DND-41 (cell line): ENCODE measurements around the gene RASSF10.

Source experiments
- ATAC-seq: fragments of 200-7000 bp; cut with Tn5 transposase; 3 replicates; pipeline ENCODE4 v1.9.1; 2021; ENCODE audit warnings: low read depth; ENCODE audit not compliant: insufficient read depth
- DNase-seq: peaks from one replicate; pipeline ENCODE4 v3.0.0-alpha.2; 2020
- H2AFZ ChIP-seq: 2 replicates; pipeline ENCODE4 v1.6.0; 2012; ENCODE audit warnings: low read depth, low read length
- H3K27ac ChIP-seq: 2 replicates; pipeline ENCODE4 v1.5.1; 2012; ENCODE audit warnings: low read length, inconsistent platforms
- H3K27me3 ChIP-seq: fragments of 200-600 bp; sonication (generic); 2 replicates; pipeline ENCODE4 v1.6.0; 2012; ENCODE audit warnings: low read length, mild to moderate bottlenecking, inconsistent platforms; ENCODE audit not compliant: insufficient read depth, poor library complexity
- H3K36me3 ChIP-seq: 2 replicates; pipeline ENCODE4 v1.5.1; 2012; ENCODE audit warnings: low read length, inconsistent platforms; ENCODE audit not compliant: insufficient read depth
- H3K4me1 ChIP-seq: 2 replicates; pipeline ENCODE4 v1.5.1; 2012; ENCODE audit warnings: mild to moderate bottlenecking, low read length; ENCODE audit not compliant: insufficient read depth
- H3K4me2 ChIP-seq: 2 replicates; pipeline ENCODE4 v1.6.0; 2012; ENCODE audit warnings: mild to moderate bottlenecking, moderate library complexity, low read length, inconsistent platforms; ENCODE audit not compliant: insufficient read depth
- H3K4me3 ChIP-seq, 2 experiments: fragments of 200-600 bp in 1 of 2; shearing (Covaris generic) in 1 of 2; 2 replicates each; pipeline ENCODE4 v1.5.1; 2012 to 2016; ENCODE audit warnings: inconsistent platforms in 2 of 2, low read length in 2 of 2, mild to moderate bottlenecking in 2 of 2, low read depth in 1 of 2, moderate library complexity in 1 of 2
- H3K79me2 ChIP-seq: 2 replicates; pipeline ENCODE4 v1.6.0; 2012; ENCODE audit warnings: low read length, inconsistent platforms; ENCODE audit not compliant: insufficient read depth
- H3K9ac ChIP-seq: 2 replicates; pipeline ENCODE4 v1.6.0; 2012; ENCODE audit warnings: low read depth, mild to moderate bottlenecking, inconsistent platforms, low read length, moderate library complexity
- H3K9me3 ChIP-seq: 2 replicates; pipeline ENCODE4 v1.5.1; 2012; ENCODE audit warnings: low read length, moderate library complexity, mild to moderate bottlenecking, inconsistent platforms; ENCODE audit not compliant: insufficient read depth, severe bottlenecking
- H4K20me1 ChIP-seq: 2 replicates; pipeline ENCODE4 v1.6.0; 2012; ENCODE audit warnings: low read length; ENCODE audit not compliant: insufficient read depth
- CTCF ChIP-seq: IDR thresholded peaks from 2 replicates; pipeline ENCODE4 v1.5.1; 2012; ENCODE audit warnings: borderline replicate concordance, low read length, moderate library complexity, mild to moderate bottlenecking; ENCODE audit not compliant: poor library complexity, severe bottlenecking; ENCODE audit errors: extremely low read depth
- EZH2 ChIP-seq: IDR thresholded peaks from 3 replicates; pipeline ENCODE4 v1.6.1; 2012; ENCODE audit warnings: borderline replicate concordance, low read depth, mild to moderate bottlenecking, moderate library complexity, low read length, inconsistent platforms; ENCODE audit not compliant: severe bottlenecking

RASSF10 gene

GRCh38 chr11:13008625-13009475 lies at the start of gene RASSF10:
TSS of gene RASSF10 (plus strand) at chr11:13009316. CDS start at chr11:13009577, 261 bp downstream.
- Histone ChIP-seq H4K20me1 (no peaks in the 10 kb centered on the region), H3K27ac (no peak within 1 kb of the TSS), H3K4me1 (no peaks in the 10 kb centered on the region), H3K9ac (no peak within 1 kb of the TSS), H2AFZ (no peak within 1 kb of the TSS), H3K4me2 (no peak within 1 kb of the TSS), H3K9me3 (no peaks in the 10 kb centered on the region), H3K36me3 (no peaks in the 10 kb centered on the region), H3K79me2 (no peaks in the 10 kb centered on the region), H3K4me3 (no peak within 1 kb of the TSS), H3K27me3 (peaks cover 6% of the 10 kb centered on the region)
- no peak for DNase-seq
- no peak for ATAC-seq
- TF ChIP-seq CTCF, result no peak
- no peak for TF ChIP-seq EZH2

- no peak for ATAC-seq
- H3K4me3 ChIP-seq, result no peak overlapping the region
- H3K79me2 ChIP-seq, result no peaks in the 10 kb centered on the region
- H3K9ac ChIP-seq, result no peak overlapping the region
- no peaks in the 10 kb centered on the region for H3K36me3 ChIP-seq
- H3K4me2 ChIP-seq, result no peak overlapping the region
- no peak for DNase-seq
- H4K20me1 ChIP-seq, result no peaks in the 10 kb centered on the region
- no peak overlapping the region for H2AFZ ChIP-seq
- H3K9me3 ChIP-seq, result no peaks in the 10 kb centered on the region
- H3K4me1 ChIP-seq, result no peaks in the 10 kb centered on the region
- no peak overlapping the region for H3K27ac ChIP-seq
- TF ChIP-seq CTCF, result no peak
- TF ChIP-seq EZH2, result no peak
- peaks cover 8% of the 10 kb centered on the region for H3K27me3 ChIP-seq
These were observed 47.5 kb upstream of the RASSF10 start for GRCh38 chr11:12961615-12962014.

GRCh38 chr11:12962306-12962705 lies 46.8 kb upstream of the RASSF10 start:
- no peaks in the 10 kb centered on the region for H3K36me3 ChIP-seq
- DNase-seq, result no peak
- H2AFZ ChIP-seq, result no peak overlapping the region
- H3K27me3 ChIP-seq, result peaks cover 11% of the 10 kb centered on the region
- no peak for TF ChIP-seq EZH2
- TF ChIP-seq CTCF, result no peak
- H3K27ac ChIP-seq, result no peak overlapping the region
- H3K4me2 ChIP-seq, result no peak overlapping the region
- no peaks in the 10 kb centered on the region for H3K9me3 ChIP-seq
- H4K20me1 ChIP-seq, result no peaks in the 10 kb centered on the region
- no peak overlapping the region for H3K4me3 ChIP-seq
- H3K79me2 ChIP-seq, result no peaks in the 10 kb centered on the region
- no peaks in the 10 kb centered on the region for H3K4me1 ChIP-seq
- no peak for ATAC-seq
- no peak overlapping the region for H3K9ac ChIP-seq
